ENCODE data around the gene COMMD10. TPM values are rescaled to one million over a fixed set of nuclear protein-coding genes. Genes with fewer than 3 reads are reported as not detected.

COMMD10 gene
- total and polyA plus RNA-seq, 4 donors, result 17.2 to 66.0 (median 24.7) TPM

GRCh38 chr5:116038817-116039216 lies 46.0 kb upstream of the COMMD10 start:
- Histone ChIP-seq H3K27me3 (ENCODE audit: control insufficient read depth in 3 of 3, insufficient read depth in 3 of 3, low read length in 2 of 3) (no peaks in the 10 kb centered on the region), H3K9ac (ENCODE audit: insufficient read depth in 1 of 2, low read length in 2 of 2) (no peak overlapping the region), H3K27ac (ENCODE audit: low read depth in 1 of 2, low read length in 1 of 2) (no peak overlapping the region), H3K36me3 (ENCODE audit: control insufficient read depth in 4 of 4, insufficient read depth in 4 of 4, low read length in 4 of 4) (no peaks in the 10 kb centered on the region), H3K4me1 (ENCODE audit: control insufficient read depth in 5 of 5, insufficient read depth in 5 of 5, low read length in 5 of 5) (no peaks in the 10 kb centered on the region), H3K4me3 (no peak overlapping the region), H3K9me3 (ENCODE audit: control insufficient read depth in 4 of 4, insufficient read depth in 3 of 4, low read length in 3 of 4) (no peaks in the 10 kb centered on the region)
- 40 to 49% methylated on average over 3 of the region's 3 CpGs for WGBS, 2 donors
- TF ChIP-seq, protein P1, sequence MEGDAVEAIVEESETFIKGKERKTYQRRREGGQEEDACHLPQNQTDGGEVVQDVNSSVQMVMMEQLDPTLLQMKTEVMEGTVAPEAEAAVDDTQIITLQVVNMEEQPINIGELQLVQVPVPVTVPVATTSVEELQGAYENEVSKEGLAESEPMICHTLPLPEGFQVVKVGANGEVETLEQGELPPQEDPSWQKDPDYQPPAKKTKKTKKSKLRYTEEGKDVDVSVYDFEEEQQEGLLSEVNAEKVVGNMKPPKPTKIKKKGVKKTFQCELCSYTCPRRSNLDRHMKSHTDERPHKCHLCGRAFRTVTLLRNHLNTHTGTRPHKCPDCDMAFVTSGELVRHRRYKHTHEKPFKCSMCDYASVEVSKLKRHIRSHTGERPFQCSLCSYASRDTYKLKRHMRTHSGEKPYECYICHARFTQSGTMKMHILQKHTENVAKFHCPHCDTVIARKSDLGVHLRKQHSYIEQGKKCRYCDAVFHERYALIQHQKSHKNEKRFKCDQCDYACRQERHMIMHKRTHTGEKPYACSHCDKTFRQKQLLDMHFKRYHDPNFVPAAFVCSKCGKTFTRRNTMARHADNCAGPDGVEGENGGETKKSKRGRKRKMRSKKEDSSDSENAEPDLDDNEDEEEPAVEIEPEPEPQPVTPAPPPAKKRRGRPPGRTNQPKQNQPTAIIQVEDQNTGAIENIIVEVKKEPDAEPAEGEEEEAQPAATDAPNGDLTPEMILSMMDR (IDR thresholded peaks at IDR 0.05; ENCODE audit: control extremely low read depth, extremely low read depth), result no peak
- no peak for DNase-seq
- ATAC-seq (ENCODE audit: insufficient read depth, low FRiP score), result no peak

DNA sequence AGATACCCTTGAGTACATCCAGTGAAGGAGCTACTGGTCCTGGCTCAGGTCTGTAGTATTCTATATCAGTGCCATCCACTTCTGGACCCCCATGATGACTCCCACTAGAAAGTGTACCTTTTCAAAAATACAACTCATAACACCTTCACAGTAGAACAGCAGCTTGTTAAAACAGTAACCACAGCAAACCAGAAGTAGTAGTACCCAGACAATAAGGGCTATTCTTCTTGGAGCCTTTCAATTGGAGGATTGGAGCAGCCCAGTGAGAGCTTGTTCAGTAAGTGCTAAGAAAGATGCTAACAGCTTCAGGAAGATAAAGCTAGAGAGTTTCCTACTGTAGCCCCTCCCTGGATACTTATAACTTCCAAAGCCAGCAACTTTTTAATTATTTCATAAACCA lies 42.5 kb upstream of the COMMD10 start:
- ATAC-seq (ENCODE audit: insufficient read depth, low FRiP score) (no peak), DNase-seq (no peak)
- Histone ChIP-seq H3K27ac (ENCODE audit: low read depth in 1 of 2, low read length in 1 of 2) (no peak overlapping the region), H3K9ac (ENCODE audit: insufficient read depth in 1 of 2, low read length in 2 of 2) (no peak overlapping the region), H3K4me3 (no peak overlapping the region), H3K4me1 (ENCODE audit: control insufficient read depth in 5 of 5, insufficient read depth in 5 of 5, low read length in 5 of 5) (no peaks in the 10 kb centered on the region), H3K36me3 (ENCODE audit: control insufficient read depth in 4 of 4, insufficient read depth in 4 of 4, low read length in 4 of 4) (no peaks in the 10 kb centered on the region), H3K27me3 (ENCODE audit: control insufficient read depth in 3 of 3, insufficient read depth in 3 of 3, low read length in 2 of 3) (no peaks in the 10 kb centered on the region), H3K9me3 (ENCODE audit: control insufficient read depth in 4 of 4, insufficient read depth in 3 of 4, low read length in 3 of 4) (no peaks in the 10 kb centered on the region)
- TF ChIP-seq, protein P1 (IDR thresholded peaks at IDR 0.05; ENCODE audit: control extremely low read depth, extremely low read depth), result no peak

DNA sequence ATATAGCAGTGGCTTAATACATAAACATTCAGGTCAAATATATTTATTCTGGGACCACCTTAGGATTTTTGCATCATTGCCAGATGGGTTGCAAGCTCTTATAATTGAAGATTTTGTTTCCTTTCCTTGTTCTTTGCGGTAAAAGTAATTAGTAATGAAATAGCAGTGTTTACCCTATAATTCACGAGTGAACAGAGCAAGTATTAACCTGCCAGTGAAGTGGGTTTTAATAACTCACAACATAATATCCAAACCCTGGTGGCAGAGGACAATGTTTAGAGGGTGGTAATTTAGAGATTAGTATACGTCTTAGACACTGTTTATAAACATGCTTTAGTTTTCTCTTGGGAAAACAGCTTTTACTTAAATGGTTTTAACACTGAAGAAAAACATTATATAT lies 40.8 kb upstream of the COMMD10 start:
- Histone ChIP-seq H3K4me1 (ENCODE audit: control insufficient read depth in 5 of 5, insufficient read depth in 5 of 5, low read length in 5 of 5) (no peaks in the 10 kb centered on the region), H3K27me3 (ENCODE audit: control insufficient read depth in 3 of 3, insufficient read depth in 3 of 3, low read length in 2 of 3) (no peaks in the 10 kb centered on the region), H3K27ac (ENCODE audit: low read depth in 1 of 2, low read length in 1 of 2) (no peak overlapping the region), H3K36me3 (ENCODE audit: control insufficient read depth in 4 of 4, insufficient read depth in 4 of 4, low read length in 4 of 4) (no peaks in the 10 kb centered on the region), H3K4me3 (no peak overlapping the region), H3K9ac (ENCODE audit: insufficient read depth in 1 of 2, low read length in 2 of 2) (no peak overlapping the region), H3K9me3 (ENCODE audit: control insufficient read depth in 4 of 4, insufficient read depth in 3 of 4, low read length in 3 of 4) (no peaks in the 10 kb centered on the region)
- TF ChIP-seq, protein P1 (IDR thresholded peaks at IDR 0.05; ENCODE audit: control extremely low read depth, extremely low read depth), result no peak
- no peak for DNase-seq
- no peak for ATAC-seq (ENCODE audit: insufficient read depth, low FRiP score)
- 66 to 82% methylated on average over 3 of the region's 3 CpGs for WGBS, 2 donors

- 88 to 93% methylated on average over 2 of the region's 2 CpGs for WGBS, 2 donors
- DNase-seq (no peak), ATAC-seq (ENCODE audit: insufficient read depth, low FRiP score) (no peak)
Measured at GRCh38 chr5:116045821-116046220, 39.0 kb upstream of the COMMD10 start.

More at GRCh38 chr5:116045821-116046220, 39.0 kb upstream of the COMMD10 start:
- Histone ChIP-seq H3K9me3 (ENCODE audit: control insufficient read depth in 4 of 4, insufficient read depth in 3 of 4, low read length in 3 of 4) (no peaks in the 10 kb centered on the region), H3K36me3 (ENCODE audit: control insufficient read depth in 4 of 4, insufficient read depth in 4 of 4, low read length in 4 of 4) (no peaks in the 10 kb centered on the region), H3K27me3 (ENCODE audit: control insufficient read depth in 3 of 3, insufficient read depth in 3 of 3, low read length in 2 of 3) (no peaks in the 10 kb centered on the region), H3K9ac (ENCODE audit: insufficient read depth in 1 of 2, low read length in 2 of 2) (no peak overlapping the region), H3K4me3 (no peak overlapping the region), H3K27ac (ENCODE audit: low read depth in 1 of 2, low read length in 1 of 2) (no peak overlapping the region), H3K4me1 (ENCODE audit: control insufficient read depth in 5 of 5, insufficient read depth in 5 of 5, low read length in 5 of 5) (no peaks in the 10 kb centered on the region)
- TF ChIP-seq, protein P1 (IDR thresholded peaks at IDR 0.05; ENCODE audit: control extremely low read depth, extremely low read depth), result no peak
